Endothelial cell of umbilical vein (primary cell): ENCODE results near the gene EED. TPM values are rescaled to one million over a fixed set of nuclear protein-coding genes. Genes with fewer than 3 reads are reported as not detected.

Experiments
- BruUV-seq: library from RNA; stranded (reverse); fragments of 400-500 nt; replicated peaks from 2 replicates; lab custom pipeline; 2021; lab: Mats Ljungman, UMichigan
- CTCF ChIA-PET: fragments of 300-600, 350-600 bp; sonication (Branson Sonifier 250); formaldehyde crosslinking; loops from one replicate; lab custom pipeline; 2021; ENCODE audit warnings: antibody characterized with exemption, inconsistent platforms; lab: Charles Lee
- POLR2A ChIA-PET: fragments of 300-600, 350-600 bp; sonication (Branson Sonifier 250); formaldehyde crosslinking; loops from one replicate; lab custom pipeline; 2021; ENCODE audit warnings: antibody characterized with exemption, inconsistent platforms; lab: Charles Lee
- DNase-seq: peaks from one replicate; pipeline ENCODE4 v3.0.0-alpha.2; 2011; ENCODE audit warnings: low read depth, low spot score
- FAIRE-seq: peaks from 2 replicates; lab custom pipeline; 2011; peaks lifted over from hg19 to GRCh38; lab: Jason Lieb, UNC
- H2AFZ ChIP-seq: 2 replicates; pipeline ENCODE4 v1.6.0; 2012; ENCODE audit warnings: low read depth, low read length, control low read depth, inconsistent platforms
- H3K27ac ChIP-seq: 2 replicates; pipeline ENCODE4 v1.5.1; 2011; ENCODE audit warnings: low read depth, mild to moderate bottlenecking, control low read depth, low read length, moderate library complexity; ENCODE audit not compliant: insufficient read depth
- H3K27me3 ChIP-seq, 2 experiments: 2 replicates each; pipeline versions ENCODE4 v1.6.0 to v1.6.1; 2011; ENCODE audit warnings: low read length in 2 of 2, mixed read lengths in 1 of 2; ENCODE audit not compliant: control insufficient read depth in 2 of 2, insufficient read depth in 2 of 2
- H3K36me3 ChIP-seq, 2 experiments: 2 replicates in 1 of 2; 3 replicates in 1 of 2; pipeline ENCODE4 v1.5.1; 2011; ENCODE audit warnings: low read length in 2 of 2, mild to moderate bottlenecking in 1 of 2, moderate library complexity in 1 of 2; ENCODE audit not compliant: control insufficient read depth in 2 of 2, insufficient read depth in 2 of 2; ENCODE audit errors: extremely low read depth in 1 of 2
- H3K4me1 ChIP-seq: 3 replicates; pipeline ENCODE4 v1.5.1; 2011; ENCODE audit warnings: mild to moderate bottlenecking, low read length; ENCODE audit not compliant: control insufficient read depth, insufficient read depth; ENCODE audit errors: extremely low read depth
- H3K4me2 ChIP-seq: 2 replicates; pipeline ENCODE4 v1.6.1; 2011; ENCODE audit warnings: low read length, control low read depth, mixed read lengths; ENCODE audit not compliant: insufficient read depth
- H3K4me3 ChIP-seq, 3 experiments: fragments of 200-600 bp in 1 of 3; sonication (generic), shearing (Covaris generic) in 1 of 3; replicated peaks in 1 of 3; 2 replicates each; pipeline ENCODE4 v1.5.1; 2011 to 2016; ENCODE audit warnings: control low read depth in 3 of 3, low read length in 3 of 3, mild to moderate bottlenecking in 2 of 3, inconsistent platforms in 1 of 3, low read depth in 1 of 3, moderate library complexity in 1 of 3; ENCODE audit not compliant: insufficient read depth in 1 of 3
- H3K79me2 ChIP-seq: 2 replicates; pipeline ENCODE4 v1.6.0; 2012; ENCODE audit warnings: low read length, inconsistent platforms; ENCODE audit not compliant: control insufficient read depth, insufficient read depth
- H3K9ac ChIP-seq: replicated peaks from 2 replicates; pipeline ENCODE3; 2011; ENCODE audit warnings: low read length, control low read depth; ENCODE audit not compliant: insufficient read depth; ENCODE audit errors: extremely low read depth
- H3K9me1 ChIP-seq: replicated peaks from 3 replicates; pipeline ENCODE4 v1.6.0; 2011; ENCODE audit warnings: mild to moderate bottlenecking, low read length; ENCODE audit not compliant: control insufficient read depth, insufficient read depth; ENCODE audit errors: extremely low read depth
- H3K9me3 ChIP-seq: replicated peaks from 2 replicates; pipeline ENCODE4 v1.5.1; 2012; ENCODE audit warnings: low read length, inconsistent platforms; ENCODE audit not compliant: control insufficient read depth, insufficient read depth
- H4K20me1 ChIP-seq: replicated peaks from 2 replicates; pipeline ENCODE3; 2011; ENCODE audit warnings: mild to moderate bottlenecking, low read length; ENCODE audit not compliant: control insufficient read depth, insufficient read depth; ENCODE audit errors: extremely low read depth
- CTCF ChIP-seq, 2 donors: IDR thresholded peaks; 1 replicate in 1 of 2; 2 replicates in 1 of 2; pipeline ENCODE4 v1.5.1; 2011; ENCODE audit warnings: low read length in 2 of 2, mild to moderate bottlenecking in 2 of 2, moderate library complexity in 2 of 2, control low read depth in 1 of 2, inconsistent platforms in 1 of 2, low read depth in 1 of 2; ENCODE audit not compliant: insufficient read depth in 1 of 2; ENCODE audit errors: extremely low read depth in 1 of 2
- EZH2 ChIP-seq: IDR thresholded peaks from 2 replicates; pipeline ENCODE4 v1.6.1; 2012; ENCODE audit warnings: borderline replicate concordance, low read depth, mild to moderate bottlenecking, moderate library complexity, low read length, inconsistent platforms; ENCODE audit not compliant: severe bottlenecking
- FOS ChIP-seq: IDR thresholded peaks from 2 replicates; pipeline ENCODE4 v1.6.1; 2011; ENCODE audit warnings: mild to moderate bottlenecking, low read length, moderate library complexity, borderline replicate concordance; ENCODE audit not compliant: insufficient read depth
- GATA2 ChIP-seq: IDR thresholded peaks from 2 replicates; pipeline ENCODE4 v1.7.0; 2011; ENCODE audit warnings: low read depth, mild to moderate bottlenecking, moderate library complexity, mixed read lengths, low read length; ENCODE audit not compliant: insufficient read length, insufficient read depth
- JUN ChIP-seq: IDR thresholded peaks from 2 replicates; pipeline ENCODE4 v1.6.1; 2011; ENCODE audit warnings: borderline replicate concordance, low read depth; ENCODE audit not compliant: insufficient read length, insufficient read depth
- MAX ChIP-seq: IDR thresholded peaks from 2 replicates; pipeline ENCODE4 v1.6.1; 2011; ENCODE audit not compliant: insufficient read depth, insufficient read length
- MYC ChIP-seq: IDR thresholded peaks from one replicate; pipeline ENCODE4 v1.6.1; 2011; ENCODE audit warnings: mild to moderate bottlenecking, low read depth, low read length
- POLR2A ChIP-seq: IDR thresholded peaks from 2 replicates; pipeline ENCODE4 v1.6.1; 2012; ENCODE audit warnings: low read depth, mild to moderate bottlenecking, control low read depth, low read length
- POLR2AphosphoS5 ChIP-seq: IDR thresholded peaks from 2 replicates; pipeline ENCODE4 v1.6.1; 2012; ENCODE audit warnings: low read depth, mild to moderate bottlenecking, control low read depth, low read length, moderate library complexity; ENCODE audit not compliant: insufficient read depth
- dilution Hi-C: fragments of 300-500 bp; cut with MboI; formaldehyde crosslinking; loops from one replicate; pipeline ENCODE4 v1.15.0; 2019; ENCODE audit warnings: low sequenced_read_pairs; ENCODE audit not compliant: extremely low pct_ligation_motif_present
- intact Hi-C: fragments of 100-400 bp; cut with micrococcal nuclease; formaldehyde crosslinking; loops from one replicate; pipeline ENCODE4 v1.10.0; 2022
- polyA plus RNA-seq, 4 experiments: library from polyadenylated mRNA; depleted of rRNA in 3 of 4; stranded (reverse) in 3 of 4; unstranded in 1 of 4; fragments of >200 nt; gene quantifications; 2 replicates each; pipeline versions ENCODE4 v1.2.1 to v1.2.3, GENCODE V29; 2011 to 2012; ENCODE audit warnings: missing spikeins in 1 of 4
- total RNA-seq: library from RNA; stranded (reverse); gene quantifications from 2 replicates; pipeline ENCODE4 v1.2.3, GENCODE V29; 2021

The EED gene
- total and polyA plus RNA-seq, 2 donors (not counting 3 experiments of a cell fraction or from before 2014, with no cell fraction given) = 9.4 to 21.8 TPM

DNA sequence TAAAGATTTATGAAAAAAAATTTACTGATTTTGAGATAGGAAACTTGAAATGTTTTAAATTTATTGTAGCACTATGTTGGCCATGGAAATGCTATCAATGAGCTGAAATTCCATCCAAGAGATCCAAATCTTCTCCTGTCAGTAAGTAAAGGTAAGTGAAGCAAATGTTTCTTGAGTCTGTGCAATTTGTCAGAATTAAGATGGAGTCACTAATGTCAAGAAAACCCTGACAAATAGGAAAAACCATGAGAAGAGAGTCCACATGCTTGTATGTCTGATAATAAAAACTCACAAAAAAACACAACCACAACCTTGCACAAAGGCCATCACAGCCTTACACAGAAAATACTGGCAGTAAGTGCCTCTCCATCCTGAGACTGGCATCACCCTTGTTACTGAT is 12.9 kb downstream of the EED start:
- TF ChIP-seq POLR2A = no peak
- no peak for TF ChIP-seq JUN
- no peak for TF ChIP-seq GATA2
- no peak for TF ChIP-seq CTCF (IDR thresholded peaks at IDR 0.05; ENCODE audit: extremely low read depth in 1 of 2, insufficient read depth in 1 of 2, low read depth in 1 of 2, low read length in 2 of 2)
- no peak for TF ChIP-seq MAX
- no peak for TF ChIP-seq EZH2
- no peak for TF ChIP-seq FOS
- no peak for TF ChIP-seq MYC
- TF ChIP-seq POLR2AphosphoS5 = no peak
- Histone ChIP-seq H3K4me1 (no peaks in the 10 kb centered on the region), H4K20me1 (no peaks in the 10 kb centered on the region), H3K36me3 (peaks cover 0 to 5% of the 10 kb centered on the region in 2 experiments), H3K27ac (no peak overlapping the region), H2AFZ (no peak overlapping the region), H3K9ac (no peak overlapping the region), H3K9me1 (no peaks in the 10 kb centered on the region), H3K27me3 (no peaks in the 10 kb centered on the region), H3K4me3 (no peak overlapping the region), H3K4me2 (no peak overlapping the region), H3K9me3 (no peaks in the 10 kb centered on the region), H3K79me2 (peaks cover 15% of the 10 kb centered on the region)
- no peak for FAIRE-seq
- intact Hi-C loops = no loop called here
- dilution Hi-C loops = no loop called here
- POLR2A ChIA-PET = no interaction called here
- DNase-seq = no peak
- CTCF ChIA-PET = no interaction called here
- BruUV-seq = no TSS peak
